ENCODE results near the gene AK1. TPM values are rescaled to one million over a fixed set of nuclear protein-coding genes. Genes with fewer than 3 reads are reported as not detected.
A peak's percentile ranks its signal among the peaks of the same experiment; 100 is the strongest.

Gene AK1
- total and polyA plus RNA-seq, 2 experiments from 2014 or later: 16.2 to 35.5 TPM

DNA sequence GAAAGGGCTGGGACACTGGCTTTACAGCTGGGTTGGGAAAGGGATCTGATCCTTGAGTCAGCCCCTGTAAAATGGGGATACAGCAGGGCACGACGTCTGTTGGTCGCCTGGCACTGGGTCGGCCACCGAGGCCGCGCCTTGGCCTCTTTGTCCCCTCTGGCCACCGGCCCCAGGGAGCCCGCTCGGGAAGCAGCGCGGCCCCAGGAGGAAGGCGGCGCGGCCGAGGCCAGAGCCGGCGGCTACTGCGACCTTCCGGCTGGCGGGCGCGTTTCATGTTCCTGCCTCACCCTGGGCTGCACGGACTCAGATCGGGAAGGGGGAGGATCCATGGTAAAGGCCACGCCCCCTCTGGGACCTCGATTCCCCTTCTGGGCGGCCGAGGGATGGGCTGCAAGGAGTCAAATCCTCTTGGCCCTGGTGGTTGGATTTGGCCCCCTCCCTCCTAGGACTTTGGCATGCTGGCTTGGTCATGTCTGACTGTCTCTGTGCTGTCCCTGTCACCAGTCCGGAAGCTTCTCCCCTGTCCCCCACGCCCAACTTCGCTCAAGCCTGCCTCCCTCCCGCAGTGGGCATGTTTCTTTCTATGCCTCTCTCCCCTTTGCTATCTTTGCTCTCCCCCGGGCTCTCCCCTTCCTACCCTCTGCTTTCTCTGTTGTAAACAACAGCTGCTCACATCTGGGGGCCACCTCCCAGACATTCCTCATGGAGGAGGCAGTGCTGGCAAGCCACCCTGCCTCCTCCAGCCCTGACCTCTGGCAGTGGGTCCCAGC lies 49.0 kb downstream of the AK1 start (continued):
- TF ChIP-seq, protein P1, sequence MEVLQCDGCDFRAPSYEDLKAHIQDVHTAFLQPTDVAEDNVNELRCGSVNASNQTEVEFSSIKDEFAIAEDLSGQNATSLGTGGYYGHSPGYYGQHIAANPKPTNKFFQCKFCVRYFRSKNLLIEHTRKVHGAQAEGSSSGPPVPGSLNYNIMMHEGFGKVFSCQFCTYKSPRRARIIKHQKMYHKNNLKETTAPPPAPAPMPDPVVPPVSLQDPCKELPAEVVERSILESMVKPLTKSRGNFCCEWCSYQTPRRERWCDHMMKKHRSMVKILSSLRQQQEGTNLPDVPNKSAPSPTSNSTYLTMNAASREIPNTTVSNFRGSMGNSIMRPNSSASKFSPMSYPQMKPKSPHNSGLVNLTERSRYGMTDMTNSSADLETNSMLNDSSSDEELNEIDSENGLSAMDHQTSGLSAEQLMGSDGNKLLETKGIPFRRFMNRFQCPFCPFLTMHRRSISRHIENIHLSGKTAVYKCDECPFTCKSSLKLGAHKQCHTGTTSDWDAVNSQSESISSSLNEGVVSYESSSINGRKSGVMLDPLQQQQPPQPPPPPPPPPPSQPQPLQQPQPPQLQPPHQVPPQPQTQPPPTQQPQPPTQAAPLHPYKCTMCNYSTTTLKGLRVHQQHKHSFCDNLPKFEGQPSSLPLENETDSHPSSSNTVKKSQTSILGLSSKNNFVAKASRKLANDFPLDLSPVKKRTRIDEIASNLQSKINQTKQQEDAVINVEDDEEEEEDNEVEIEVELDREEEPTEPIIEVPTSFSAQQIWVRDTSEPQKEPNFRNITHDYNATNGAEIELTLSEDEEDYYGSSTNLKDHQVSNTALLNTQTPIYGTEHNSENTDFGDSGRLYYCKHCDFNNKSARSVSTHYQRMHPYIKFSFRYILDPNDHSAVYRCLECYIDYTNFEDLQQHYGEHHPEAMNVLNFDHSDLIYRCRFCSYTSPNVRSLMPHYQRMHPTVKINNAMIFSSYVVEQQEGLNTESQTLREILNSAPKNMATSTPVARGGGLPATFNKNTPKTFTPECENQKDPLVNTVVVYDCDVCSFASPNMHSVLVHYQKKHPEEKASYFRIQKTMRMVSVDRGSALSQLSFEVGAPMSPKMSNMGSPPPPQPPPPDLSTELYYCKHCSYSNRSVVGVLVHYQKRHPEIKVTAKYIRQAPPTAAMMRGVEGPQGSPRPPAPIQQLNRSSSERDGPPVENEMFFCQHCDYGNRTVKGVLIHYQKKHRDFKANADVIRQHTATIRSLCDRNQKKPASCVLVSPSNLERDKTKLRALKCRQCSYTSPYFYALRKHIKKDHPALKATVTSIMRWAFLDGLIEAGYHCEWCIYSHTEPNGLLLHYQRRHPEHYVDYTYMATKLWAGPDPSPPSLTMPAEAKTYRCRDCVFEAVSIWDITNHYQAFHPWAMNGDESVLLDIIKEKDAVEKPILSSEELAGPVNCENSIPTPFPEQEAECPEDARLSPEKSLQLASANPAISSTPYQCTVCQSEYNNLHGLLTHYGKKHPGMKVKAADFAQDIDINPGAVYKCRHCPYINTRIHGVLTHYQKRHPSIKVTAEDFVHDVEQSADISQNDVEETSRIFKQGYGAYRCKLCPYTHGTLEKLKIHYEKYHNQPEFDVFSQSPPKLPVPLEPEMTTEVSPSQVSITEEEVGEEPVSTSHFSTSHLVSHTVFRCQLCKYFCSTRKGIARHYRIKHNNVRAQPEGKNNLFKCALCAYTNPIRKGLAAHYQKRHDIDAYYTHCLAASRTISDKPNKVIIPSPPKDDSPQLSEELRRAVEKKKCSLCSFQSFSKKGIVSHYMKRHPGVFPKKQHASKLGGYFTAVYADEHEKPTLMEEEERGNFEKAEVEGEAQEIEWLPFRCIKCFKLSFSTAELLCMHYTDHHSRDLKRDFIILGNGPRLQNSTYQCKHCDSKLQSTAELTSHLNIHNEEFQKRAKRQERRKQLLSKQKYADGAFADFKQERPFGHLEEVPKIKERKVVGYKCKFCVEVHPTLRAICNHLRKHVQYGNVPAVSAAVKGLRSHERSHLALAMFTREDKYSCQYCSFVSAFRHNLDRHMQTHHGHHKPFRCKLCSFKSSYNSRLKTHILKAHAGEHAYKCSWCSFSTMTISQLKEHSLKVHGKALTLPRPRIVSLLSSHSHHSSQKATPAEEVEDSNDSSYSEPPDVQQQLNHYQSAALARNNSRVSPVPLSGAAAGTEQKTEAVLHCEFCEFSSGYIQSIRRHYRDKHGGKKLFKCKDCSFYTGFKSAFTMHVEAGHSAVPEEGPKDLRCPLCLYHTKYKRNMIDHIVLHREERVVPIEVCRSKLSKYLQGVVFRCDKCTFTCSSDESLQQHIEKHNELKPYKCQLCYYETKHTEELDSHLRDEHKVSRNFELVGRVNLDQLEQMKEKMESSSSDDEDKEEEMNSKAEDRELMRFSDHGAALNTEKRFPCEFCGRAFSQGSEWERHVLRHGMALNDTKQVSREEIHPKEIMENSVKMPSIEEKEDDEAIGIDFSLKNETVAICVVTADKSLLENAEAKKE (CRISPR knock-in tag; IDR thresholded peaks at IDR 0.05): no peak
- TF ChIP-seq JUNB (IDR thresholded peaks at IDR 0.05; ENCODE audit: unreplicated experiment): no peak
- TF ChIP-seq NANOG (IDR thresholded peaks at IDR 0.05; ENCODE audit: borderline replicate concordance): no peak

DNA sequence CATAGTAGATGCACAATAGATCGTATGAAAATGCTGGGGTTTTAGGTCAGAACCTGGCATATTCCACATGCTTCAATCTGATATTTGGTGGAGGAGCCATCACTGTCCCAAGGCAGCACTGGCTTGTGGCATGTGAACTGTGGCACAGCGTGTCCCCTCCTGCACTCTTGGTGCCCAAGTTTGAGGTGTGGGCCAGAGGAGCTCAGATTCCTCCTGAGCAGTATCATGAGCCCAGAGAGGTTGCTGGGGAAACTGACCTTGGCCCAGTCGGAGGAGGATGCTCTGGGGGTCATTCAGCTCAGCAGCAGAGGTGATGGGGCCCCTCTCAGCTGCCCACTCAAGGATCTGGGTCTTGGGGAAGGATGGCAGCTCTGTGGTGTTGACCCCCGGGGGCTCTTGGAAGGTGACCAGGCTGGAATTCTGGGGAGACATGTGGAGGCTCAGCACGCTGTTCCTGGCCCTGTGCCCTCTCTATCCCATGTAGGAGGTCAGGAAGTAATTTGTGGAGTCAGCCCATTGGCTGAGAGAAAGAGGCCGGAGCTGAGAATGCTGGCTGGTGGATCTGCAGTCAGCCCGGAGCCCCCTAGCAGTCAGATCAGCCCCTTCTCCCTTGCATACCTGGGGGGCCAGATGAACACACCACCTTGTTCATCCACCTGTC lies 51.1 kb downstream of the AK1 start:
- peaks cover 18% of the 10 kb centered on the region for H3K27me3 Mint-ChIP-seq (ENCODE audit: insufficient read depth, low read depth, poor library complexity)
- no peaks in the 10 kb centered on the region; the same call in 1 of the 2 replicates for H3K36me3 ChIP-seq (ENCODE audit: insufficient read depth)
- no peaks in the 10 kb centered on the region for H4K20me1 ChIP-seq (replicated peaks; ENCODE audit: insufficient read depth)
- no peak overlapping the region for H3K27ac ChIP-seq (ENCODE audit: low read depth)
- peaks cover 8% of the 10 kb centered on the region for H3K4me1 ChIP-seq (ENCODE audit: insufficient read depth)
- DNase-seq (ENCODE audit: low spot score) (no peak), ATAC-seq (no peak)
- peaks cover 12% of the 10 kb centered on the region; the same call in 1 of the 2 replicates for H3K27me3 ChIP-seq (ENCODE audit: insufficient read depth)
- no peaks in the 10 kb centered on the region; the same call in 2 of the 3 replicates for H3K9me3 Mint-ChIP-seq
- H3K4me3 ChIP-seq: no peak overlapping the region; the same call in 1 of the 2 replicates
- no peaks in the 10 kb centered on the region for H3K9me2 ChIP-seq (ENCODE audit: insufficient read depth)
- no peak overlapping the region; the same call in 1 of the 2 replicates for H2AFZ ChIP-seq
- no peak overlapping the region for H3K27ac Mint-ChIP-seq
- TF ChIP-seq, protein P2, sequence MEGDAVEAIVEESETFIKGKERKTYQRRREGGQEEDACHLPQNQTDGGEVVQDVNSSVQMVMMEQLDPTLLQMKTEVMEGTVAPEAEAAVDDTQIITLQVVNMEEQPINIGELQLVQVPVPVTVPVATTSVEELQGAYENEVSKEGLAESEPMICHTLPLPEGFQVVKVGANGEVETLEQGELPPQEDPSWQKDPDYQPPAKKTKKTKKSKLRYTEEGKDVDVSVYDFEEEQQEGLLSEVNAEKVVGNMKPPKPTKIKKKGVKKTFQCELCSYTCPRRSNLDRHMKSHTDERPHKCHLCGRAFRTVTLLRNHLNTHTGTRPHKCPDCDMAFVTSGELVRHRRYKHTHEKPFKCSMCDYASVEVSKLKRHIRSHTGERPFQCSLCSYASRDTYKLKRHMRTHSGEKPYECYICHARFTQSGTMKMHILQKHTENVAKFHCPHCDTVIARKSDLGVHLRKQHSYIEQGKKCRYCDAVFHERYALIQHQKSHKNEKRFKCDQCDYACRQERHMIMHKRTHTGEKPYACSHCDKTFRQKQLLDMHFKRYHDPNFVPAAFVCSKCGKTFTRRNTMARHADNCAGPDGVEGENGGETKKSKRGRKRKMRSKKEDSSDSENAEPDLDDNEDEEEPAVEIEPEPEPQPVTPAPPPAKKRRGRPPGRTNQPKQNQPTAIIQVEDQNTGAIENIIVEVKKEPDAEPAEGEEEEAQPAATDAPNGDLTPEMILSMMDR (conservative IDR thresholded peaks at IDR 0.05; ENCODE audit: low read depth in 2 of 2): no peak
- TF ChIP-seq NANOG (IDR thresholded peaks at IDR 0.05; ENCODE audit: borderline replicate concordance) (no peak), EZH2 (IDR thresholded peaks at IDR 0.05; ENCODE audit: low read depth, unreplicated experiment) (no peak), STAT1 (IDR thresholded peaks at IDR 0.05; ENCODE audit: unreplicated experiment) (no peak), ZNF331 (CRISPR knock-in tag; IDR thresholded peaks at IDR 0.05; ENCODE audit: low read depth) (no peak)
- TF ChIP-seq, protein P3, sequence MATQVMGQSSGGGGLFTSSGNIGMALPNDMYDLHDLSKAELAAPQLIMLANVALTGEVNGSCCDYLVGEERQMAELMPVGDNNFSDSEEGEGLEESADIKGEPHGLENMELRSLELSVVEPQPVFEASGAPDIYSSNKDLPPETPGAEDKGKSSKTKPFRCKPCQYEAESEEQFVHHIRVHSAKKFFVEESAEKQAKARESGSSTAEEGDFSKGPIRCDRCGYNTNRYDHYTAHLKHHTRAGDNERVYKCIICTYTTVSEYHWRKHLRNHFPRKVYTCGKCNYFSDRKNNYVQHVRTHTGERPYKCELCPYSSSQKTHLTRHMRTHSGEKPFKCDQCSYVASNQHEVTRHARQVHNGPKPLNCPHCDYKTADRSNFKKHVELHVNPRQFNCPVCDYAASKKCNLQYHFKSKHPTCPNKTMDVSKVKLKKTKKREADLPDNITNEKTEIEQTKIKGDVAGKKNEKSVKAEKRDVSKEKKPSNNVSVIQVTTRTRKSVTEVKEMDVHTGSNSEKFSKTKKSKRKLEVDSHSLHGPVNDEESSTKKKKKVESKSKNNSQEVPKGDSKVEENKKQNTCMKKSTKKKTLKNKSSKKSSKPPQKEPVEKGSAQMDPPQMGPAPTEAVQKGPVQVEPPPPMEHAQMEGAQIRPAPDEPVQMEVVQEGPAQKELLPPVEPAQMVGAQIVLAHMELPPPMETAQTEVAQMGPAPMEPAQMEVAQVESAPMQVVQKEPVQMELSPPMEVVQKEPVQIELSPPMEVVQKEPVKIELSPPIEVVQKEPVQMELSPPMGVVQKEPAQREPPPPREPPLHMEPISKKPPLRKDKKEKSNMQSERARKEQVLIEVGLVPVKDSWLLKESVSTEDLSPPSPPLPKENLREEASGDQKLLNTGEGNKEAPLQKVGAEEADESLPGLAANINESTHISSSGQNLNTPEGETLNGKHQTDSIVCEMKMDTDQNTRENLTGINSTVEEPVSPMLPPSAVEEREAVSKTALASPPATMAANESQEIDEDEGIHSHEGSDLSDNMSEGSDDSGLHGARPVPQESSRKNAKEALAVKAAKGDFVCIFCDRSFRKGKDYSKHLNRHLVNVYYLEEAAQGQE (IDR thresholded peaks at IDR 0.05; ENCODE audit: unreplicated experiment): no peak
- no peaks in the 10 kb centered on the region for H3K36me3 Mint-ChIP-seq (ENCODE audit: low read depth)
- 0 out of 3 replicates have a peak overlapping the region, but pooled peaks have one; percentile 57 for H3K4me3 Mint-ChIP-seq
- H3F3A ChIP-seq (replicated peaks; ENCODE audit: low read depth): peaks cover 14% of the 10 kb centered on the region
- peak overlapping the region; percentile 65; the same call in 1 of the 2 replicates for H3K4me2 ChIP-seq
- no peaks in the 10 kb centered on the region for H3K79me2 ChIP-seq (replicated peaks; ENCODE audit: insufficient read depth)
- H3K4me1 Mint-ChIP-seq: peaks cover 34% of the 10 kb centered on the region

All from GM23338 (cell line).